ENCODE results near the gene RNF222. TPM values are rescaled to one million over a fixed set of nuclear protein-coding genes. Genes with fewer than 3 reads are reported as not detected.

Gene RNF222
- total RNA-seq, 4 donors from 2014 or later = 0.15 to 0.23 TPM; not detected in 2

DNA sequence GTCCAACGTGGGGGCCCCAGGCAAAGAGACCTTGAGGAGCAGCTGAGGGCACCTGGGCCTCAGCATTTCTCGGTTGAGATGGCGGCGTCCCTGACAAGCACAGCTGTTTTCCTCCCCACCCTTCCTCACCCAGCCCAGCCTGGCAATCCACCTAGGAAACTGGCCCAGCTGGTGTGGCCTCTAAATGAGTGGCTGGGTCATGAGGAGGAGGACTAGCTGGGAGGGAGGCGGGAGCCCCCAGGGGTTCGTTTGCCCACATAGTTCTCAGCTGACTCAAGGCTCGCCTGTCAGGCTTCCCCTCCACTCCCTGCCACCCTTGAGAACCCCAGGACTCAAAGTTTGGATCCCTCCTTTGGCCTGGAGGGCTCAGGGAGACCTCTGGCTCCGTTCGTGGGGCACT lies 5.9 kb downstream of the RNF222 start:
- Histone ChIP-seq H3K36me3 (no peaks in the 10 kb centered on the region), H3K27ac (no peak overlapping the region)
- TF ChIP-seq POLR2A (IDR thresholded peaks at IDR 0.05) = no peak
- TF ChIP-seq EP300 (IDR thresholded peaks at IDR 0.05) = no peak
- TF ChIP-seq, protein P1, sequence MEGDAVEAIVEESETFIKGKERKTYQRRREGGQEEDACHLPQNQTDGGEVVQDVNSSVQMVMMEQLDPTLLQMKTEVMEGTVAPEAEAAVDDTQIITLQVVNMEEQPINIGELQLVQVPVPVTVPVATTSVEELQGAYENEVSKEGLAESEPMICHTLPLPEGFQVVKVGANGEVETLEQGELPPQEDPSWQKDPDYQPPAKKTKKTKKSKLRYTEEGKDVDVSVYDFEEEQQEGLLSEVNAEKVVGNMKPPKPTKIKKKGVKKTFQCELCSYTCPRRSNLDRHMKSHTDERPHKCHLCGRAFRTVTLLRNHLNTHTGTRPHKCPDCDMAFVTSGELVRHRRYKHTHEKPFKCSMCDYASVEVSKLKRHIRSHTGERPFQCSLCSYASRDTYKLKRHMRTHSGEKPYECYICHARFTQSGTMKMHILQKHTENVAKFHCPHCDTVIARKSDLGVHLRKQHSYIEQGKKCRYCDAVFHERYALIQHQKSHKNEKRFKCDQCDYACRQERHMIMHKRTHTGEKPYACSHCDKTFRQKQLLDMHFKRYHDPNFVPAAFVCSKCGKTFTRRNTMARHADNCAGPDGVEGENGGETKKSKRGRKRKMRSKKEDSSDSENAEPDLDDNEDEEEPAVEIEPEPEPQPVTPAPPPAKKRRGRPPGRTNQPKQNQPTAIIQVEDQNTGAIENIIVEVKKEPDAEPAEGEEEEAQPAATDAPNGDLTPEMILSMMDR (IDR thresholded peaks at IDR 0.05) = no peak
- no peak for TF ChIP-seq POLR2AphosphoS5 (IDR thresholded peaks at IDR 0.05)

DNA sequence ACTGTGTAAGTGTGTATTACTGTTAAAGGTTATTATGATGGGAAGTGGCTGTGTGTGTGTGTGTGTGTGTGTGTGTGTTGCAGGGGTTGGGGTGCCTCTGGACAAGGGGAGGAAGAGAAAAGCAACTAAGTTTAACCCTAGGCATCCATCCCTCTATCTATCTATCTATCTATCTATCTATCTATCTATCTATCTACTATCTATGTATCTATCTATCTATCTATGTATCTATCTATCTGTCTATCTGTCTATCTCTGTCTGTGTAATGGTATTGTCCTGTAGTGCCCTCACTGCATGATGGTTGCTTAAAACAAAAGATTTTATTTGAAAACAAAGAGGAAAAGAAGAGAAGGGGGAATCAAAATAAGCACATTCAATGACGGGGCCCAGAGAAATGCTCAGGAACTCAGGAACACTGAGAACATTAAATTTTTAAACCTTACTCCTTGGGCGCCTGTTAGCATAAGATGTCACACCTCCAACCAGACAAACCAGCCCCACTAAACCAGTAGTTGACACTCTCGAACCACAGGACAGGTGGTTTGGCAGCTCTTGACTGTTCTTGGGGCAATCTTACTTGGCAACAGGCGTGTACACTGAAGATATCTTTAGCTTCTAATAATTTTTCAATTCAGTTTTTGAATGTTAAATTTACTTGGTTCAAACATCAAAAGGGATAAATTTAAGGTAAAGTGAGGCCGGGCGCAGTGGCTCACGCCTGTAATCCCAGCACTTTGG lies 9.5 kb downstream of the RNF222 start:
- 84 to 94% methylated on average over 7 of the region's 7 CpGs for WGBS, 2 donors (ENCODE audit: low coverage in 1 of 2)
- Histone ChIP-seq H3K27ac (no peak overlapping the region), H3K4me1 (peaks cover 0 to 18% (median 6%) of the 10 kb centered on the region in 3 donors), H3K9me3 (no peaks in the 10 kb centered on the region), H3K4me3 (no peak overlapping the region), H3K36me3 (no peaks in the 10 kb centered on the region), H3K27me3 (peaks cover 9% of the 10 kb centered on the region)
- no peak for ATAC-seq
- TF ChIP-seq EP300 (IDR thresholded peaks at IDR 0.05) (no peak), POLR2A (IDR thresholded peaks at IDR 0.05) (no peak), POLR2AphosphoS5 (IDR thresholded peaks at IDR 0.05) (no peak)
- TF ChIP-seq, protein P1 (IDR thresholded peaks at IDR 0.05) = no peak

More for the DNA sequence above, 5.9 kb downstream of the RNF222 start:
- ATAC-seq = no peak
- Histone ChIP-seq H3K4me3 (no peak overlapping the region), H3K27me3 (peaks cover 45% of the 10 kb centered on the region), H3K9me3 (no peaks in the 10 kb centered on the region), H3K4me1 (no peaks in the 10 kb centered on the region)
- 33 to 40% methylated on average over 1 to 7 of the region's 9 CpGs for WGBS, 2 donors (ENCODE audit: low coverage in 1 of 2)

GRCh38 chr17:8386841-8387240 lies 10.8 kb downstream of the RNF222 start:
- no peak for TF ChIP-seq POLR2A (IDR thresholded peaks at IDR 0.05)
- TF ChIP-seq EP300 (IDR thresholded peaks at IDR 0.05) = no peak
- no peak for TF ChIP-seq POLR2AphosphoS5 (IDR thresholded peaks at IDR 0.05)
- TF ChIP-seq, protein P1 (IDR thresholded peaks at IDR 0.05) = no peak
- no peak for ATAC-seq
- no peaks in the 10 kb centered on the region for H3K36me3 ChIP-seq
- no peak overlapping the region for H3K27ac ChIP-seq
- H3K4me1 ChIP-seq = peaks cover 2 to 24% (median 11%) of the 10 kb centered on the region in 3 donors
- WGBS, 2 donors (ENCODE audit: low coverage in 1 of 2) = 23 to 25% methylated on average over 2 to 3 of the region's 6 CpGs
- H3K27me3 ChIP-seq = no peaks in the 10 kb centered on the region
- H3K4me3 ChIP-seq = no peak overlapping the region
- H3K9me3 ChIP-seq = no peaks in the 10 kb centered on the region

- H3K9me3 ChIP-seq = no peaks in the 10 kb centered on the region
- peaks cover 7 to 44% (median 29%) of the 10 kb centered on the region in 3 donors for H3K4me1 ChIP-seq
- H3K27ac ChIP-seq = no peak overlapping the region
- H3K27me3 ChIP-seq = no peaks in the 10 kb centered on the region
- ATAC-seq = no peak
- WGBS, 2 donors (ENCODE audit: low coverage in 1 of 2) = 58 to 76% methylated on average over 8 to 9 of the region's 12 CpGs
- H3K4me3 ChIP-seq = no peak overlapping the region
- peaks cover 0 to 19% of the 10 kb centered on the region in 2 donors for H3K36me3 ChIP-seq
- no peak for TF ChIP-seq POLR2AphosphoS5 (IDR thresholded peaks at IDR 0.05)
- no peak for TF ChIP-seq EP300 (IDR thresholded peaks at IDR 0.05)
- TF ChIP-seq, protein P1 (IDR thresholded peaks at IDR 0.05) = no peak
- TF ChIP-seq POLR2A (IDR thresholded peaks at IDR 0.05) = no peak
These were observed 12.7 kb downstream of the RNF222 start for GRCh38 chr17:8384801-8385378.
